ENCODE results near the gene TXNDC11.

TXNDC11 gene

GRCh38 chr16:11686713-11687380 lies 55.8 kb downstream of the TXNDC11 start:
- DNase-seq (ENCODE audit: extremely low read depth, low read depth): no peak

GRCh38 chr16:11685844-11686618 lies 56.6 kb downstream of the TXNDC11 start:
- TF ChIP-seq, protein P1, sequence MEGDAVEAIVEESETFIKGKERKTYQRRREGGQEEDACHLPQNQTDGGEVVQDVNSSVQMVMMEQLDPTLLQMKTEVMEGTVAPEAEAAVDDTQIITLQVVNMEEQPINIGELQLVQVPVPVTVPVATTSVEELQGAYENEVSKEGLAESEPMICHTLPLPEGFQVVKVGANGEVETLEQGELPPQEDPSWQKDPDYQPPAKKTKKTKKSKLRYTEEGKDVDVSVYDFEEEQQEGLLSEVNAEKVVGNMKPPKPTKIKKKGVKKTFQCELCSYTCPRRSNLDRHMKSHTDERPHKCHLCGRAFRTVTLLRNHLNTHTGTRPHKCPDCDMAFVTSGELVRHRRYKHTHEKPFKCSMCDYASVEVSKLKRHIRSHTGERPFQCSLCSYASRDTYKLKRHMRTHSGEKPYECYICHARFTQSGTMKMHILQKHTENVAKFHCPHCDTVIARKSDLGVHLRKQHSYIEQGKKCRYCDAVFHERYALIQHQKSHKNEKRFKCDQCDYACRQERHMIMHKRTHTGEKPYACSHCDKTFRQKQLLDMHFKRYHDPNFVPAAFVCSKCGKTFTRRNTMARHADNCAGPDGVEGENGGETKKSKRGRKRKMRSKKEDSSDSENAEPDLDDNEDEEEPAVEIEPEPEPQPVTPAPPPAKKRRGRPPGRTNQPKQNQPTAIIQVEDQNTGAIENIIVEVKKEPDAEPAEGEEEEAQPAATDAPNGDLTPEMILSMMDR (IDR thresholded peaks at IDR 0.05; ENCODE audit: low read depth, low read length): no peak
- DNase-seq (ENCODE audit: extremely low read depth, low read depth): no peak

More at GRCh38 chr16:11686713-11687380, 55.8 kb downstream of the TXNDC11 start:
- TF ChIP-seq, protein P1 (IDR thresholded peaks at IDR 0.05; ENCODE audit: low read depth, low read length): no peak

DNA sequence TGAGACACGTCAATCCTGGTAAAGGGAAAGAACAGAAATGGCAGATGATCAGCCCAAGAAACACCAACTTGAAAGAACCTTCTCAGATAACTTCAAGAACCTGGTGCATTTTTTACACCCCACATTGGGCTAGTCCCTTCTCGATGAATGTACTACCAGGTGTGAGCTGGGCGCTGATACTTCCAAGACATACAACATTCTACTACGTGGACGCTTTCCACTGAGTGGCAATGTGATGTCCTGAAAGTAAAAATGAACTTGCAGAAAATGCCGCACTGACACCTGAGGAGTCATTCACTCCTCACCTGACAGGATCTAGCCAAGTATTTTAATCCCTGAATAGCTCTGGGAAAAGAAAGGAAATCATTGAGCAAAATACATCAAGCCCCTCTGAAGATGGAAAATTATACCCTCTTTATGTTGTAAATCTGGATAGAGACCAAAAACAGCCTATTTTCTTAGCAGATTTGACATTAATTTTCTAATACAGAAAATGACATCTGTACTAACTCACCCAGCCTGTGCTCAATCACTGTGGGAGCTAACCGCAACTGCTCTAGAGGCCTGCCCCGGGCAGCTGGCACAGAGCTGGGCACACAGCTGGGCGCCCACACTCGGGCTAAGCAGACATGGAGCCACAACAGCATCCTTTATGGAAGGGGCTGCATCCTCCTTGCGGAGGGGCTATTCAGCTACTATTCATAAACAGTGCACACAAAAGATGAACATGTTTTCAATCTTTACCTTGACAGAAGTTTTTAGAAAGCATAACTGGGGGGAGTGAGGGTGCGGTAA lies 58.2 kb downstream of the TXNDC11 start:
- TF ChIP-seq, protein P1 (IDR thresholded peaks at IDR 0.05; ENCODE audit: low read depth, low read length): no peak
- DNase-seq (ENCODE audit: extremely low read depth, low read depth): no peak

GRCh38 chr16:11683145-11683544 lies 59.5 kb downstream of the TXNDC11 start:
- DNase-seq (ENCODE audit: extremely low read depth, low read depth): no peak
- TF ChIP-seq, protein P1 (IDR thresholded peaks at IDR 0.05; ENCODE audit: low read depth, low read length): no peak

GRCh38 chr16:11682655-11683096 lies 60.0 kb downstream of the TXNDC11 start:
- DNase-seq (ENCODE audit: extremely low read depth, low read depth): no peak
- TF ChIP-seq, protein P1 (IDR thresholded peaks at IDR 0.05; ENCODE audit: low read depth, low read length): no peak

DNA sequence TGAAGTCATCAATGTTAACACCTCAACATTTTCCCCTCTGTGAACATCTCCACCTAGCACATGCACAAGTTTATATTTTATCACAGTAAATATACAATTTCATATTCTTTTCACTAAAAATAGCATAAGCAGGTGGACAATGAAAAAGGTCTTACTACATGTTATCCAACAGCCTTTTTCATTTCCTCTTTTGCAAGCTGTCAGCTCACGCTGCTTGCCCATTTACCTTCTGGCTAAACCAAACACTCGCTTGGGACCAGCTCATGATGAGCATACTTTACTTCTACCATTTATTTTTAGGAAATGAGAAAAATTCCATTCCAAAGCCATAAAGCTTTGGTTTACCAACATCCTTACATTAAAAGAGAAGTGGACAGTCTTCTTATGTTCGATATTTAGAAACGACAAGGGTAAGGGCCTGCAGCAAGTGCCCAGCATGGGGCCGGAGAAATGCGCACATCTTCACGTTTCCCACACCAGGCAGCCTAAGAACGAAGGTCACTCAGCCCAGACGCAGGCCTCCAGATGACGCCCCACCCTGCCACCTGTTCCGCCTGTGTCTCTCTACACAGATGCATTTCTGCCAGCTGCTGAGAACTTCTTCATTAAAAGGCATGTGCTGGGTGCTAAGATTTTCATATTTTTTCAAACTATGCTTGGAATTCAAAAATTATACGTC lies 60.5 kb downstream of the TXNDC11 start:
- TF ChIP-seq, protein P1 (IDR thresholded peaks at IDR 0.05; ENCODE audit: low read depth, low read length): no peak
- no peak for DNase-seq (ENCODE audit: extremely low read depth, low read depth)
